Right renal cortex interstitium (tissue), 3 donors: Measurements from ENCODE around the gene CYB5B. TPM values are rescaled to one million over a fixed set of nuclear protein-coding genes. Genes with fewer than 3 reads are reported as not detected.

Source experiments
- DNase-seq, 3 donors: peaks; one replicate each; pipeline ENCODE4 v3.0.0-alpha.2; 2013; ENCODE audit warnings: low read depth in 3 of 3, low spot score in 2 of 3
- polyA plus RNA-seq, 3 donors: library from polyadenylated mRNA; unstranded; fragments of 120-200 nt; gene quantifications; one replicate each; pipeline ENCODE4 v1.2.1, GENCODE V29; 2013; ENCODE audit not compliant: insufficient read length in 3 of 3

The CYB5B gene, protein sequence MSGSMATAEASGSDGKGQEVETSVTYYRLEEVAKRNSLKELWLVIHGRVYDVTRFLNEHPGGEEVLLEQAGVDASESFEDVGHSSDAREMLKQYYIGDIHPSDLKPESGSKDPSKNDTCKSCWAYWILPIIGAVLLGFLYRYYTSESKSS
- 100 to 1,000 TPM; 143 to 162 (median 153) TPM for polyA plus RNA-seq

DNA sequence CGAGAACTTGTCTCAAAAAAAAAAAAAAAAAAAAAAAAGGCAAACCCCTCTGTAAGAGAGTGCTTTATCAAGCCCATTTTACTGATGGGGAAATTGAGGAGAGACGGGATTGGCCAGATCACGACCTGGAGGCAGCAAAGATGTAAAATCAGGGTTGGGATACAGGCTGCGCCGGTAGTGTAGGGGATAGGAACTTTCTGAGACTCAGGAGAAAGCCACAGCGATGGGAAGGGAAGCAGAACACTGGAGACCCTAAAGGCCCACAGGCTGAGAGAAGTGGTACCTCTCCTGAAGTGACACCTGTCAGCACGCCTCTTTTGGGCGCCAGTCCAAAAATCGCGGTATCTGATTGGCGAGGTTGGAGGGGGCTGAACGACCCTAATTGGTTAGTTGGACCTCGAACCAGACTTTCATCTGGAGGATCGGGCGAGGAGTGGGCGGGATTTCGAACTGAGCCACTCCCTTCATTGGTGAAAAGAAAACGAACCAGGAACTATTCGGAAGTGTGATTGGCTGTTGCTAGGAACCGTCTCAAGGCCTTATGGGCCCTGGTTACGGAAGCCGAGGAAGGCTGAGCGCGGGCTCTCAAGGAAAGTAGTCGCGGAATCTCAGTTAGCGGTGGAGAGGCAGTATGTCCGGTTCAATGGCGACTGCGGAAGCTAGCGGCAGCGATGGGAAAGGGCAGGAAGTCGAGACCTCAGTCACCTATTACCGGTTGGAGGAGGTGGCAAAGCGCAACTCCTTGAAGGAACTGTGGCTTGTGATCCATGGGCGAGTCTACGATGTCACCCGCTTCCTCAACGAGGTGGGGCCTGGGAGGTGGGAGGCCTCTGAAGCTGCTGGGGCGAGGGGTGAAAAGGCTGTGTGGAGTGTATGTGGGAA is at the start of gene CYB5B:
CYB5B (plus strand) TSS at position 567 of the 882 bp plus-strand sequence; CDS start at position 632, 65 bp downstream.
- DNase-seq, result peak; percentile 97 to 99 (median 97)

DNA sequence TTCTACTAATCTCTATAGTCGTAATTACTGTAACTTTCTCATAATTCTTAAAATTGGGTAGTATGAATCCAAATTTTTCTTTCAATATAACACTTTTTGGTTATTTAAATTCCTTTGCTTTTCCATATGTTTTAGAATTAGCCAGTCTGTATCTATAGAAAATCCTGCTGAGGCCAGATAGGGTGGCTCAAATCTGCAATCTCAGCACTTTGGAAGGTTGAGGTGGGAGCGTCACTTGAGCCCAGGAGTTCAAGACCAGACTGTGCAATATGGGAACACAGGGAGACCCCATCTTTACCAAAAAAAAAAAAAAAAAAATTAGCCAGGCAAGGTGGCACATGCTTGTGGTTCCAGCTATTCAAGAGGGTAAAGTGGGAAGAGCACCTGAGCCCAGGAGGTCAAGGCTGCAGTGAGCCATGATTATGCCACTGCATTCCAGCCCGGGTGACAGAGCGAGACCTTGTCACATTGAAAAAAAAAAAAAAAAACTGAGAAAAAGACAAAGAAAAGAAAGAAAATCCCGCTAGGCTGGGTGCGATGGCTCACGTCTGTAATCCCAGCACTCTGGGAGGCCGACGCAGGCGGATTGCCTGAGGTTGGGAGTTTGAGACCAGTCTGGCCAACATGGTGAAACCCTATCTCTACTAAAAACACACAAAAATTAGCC is 47.9 kb upstream of the CYB5B start:
- DNase-seq, result no peak

DNA sequence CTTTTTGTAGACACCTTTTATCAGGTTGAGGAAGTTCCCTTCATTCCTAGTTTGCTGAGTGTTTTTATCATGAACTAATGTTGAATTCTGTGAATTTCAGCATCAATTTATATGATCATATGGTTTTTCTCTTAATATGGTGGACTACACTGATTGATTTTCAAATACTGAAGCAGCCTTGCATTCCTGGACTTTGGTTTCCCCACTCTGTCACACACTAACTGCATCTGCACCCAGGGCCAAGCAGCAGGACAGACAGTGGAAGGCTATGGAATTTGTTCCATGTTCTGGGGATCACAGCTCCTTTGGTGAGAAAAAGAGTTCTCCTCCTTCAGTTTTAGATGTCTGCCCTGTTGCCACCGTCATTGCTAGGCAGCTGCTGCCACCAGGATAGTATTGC is 46.4 kb upstream of the CYB5B start:
- DNase-seq, result no peak

DNA sequence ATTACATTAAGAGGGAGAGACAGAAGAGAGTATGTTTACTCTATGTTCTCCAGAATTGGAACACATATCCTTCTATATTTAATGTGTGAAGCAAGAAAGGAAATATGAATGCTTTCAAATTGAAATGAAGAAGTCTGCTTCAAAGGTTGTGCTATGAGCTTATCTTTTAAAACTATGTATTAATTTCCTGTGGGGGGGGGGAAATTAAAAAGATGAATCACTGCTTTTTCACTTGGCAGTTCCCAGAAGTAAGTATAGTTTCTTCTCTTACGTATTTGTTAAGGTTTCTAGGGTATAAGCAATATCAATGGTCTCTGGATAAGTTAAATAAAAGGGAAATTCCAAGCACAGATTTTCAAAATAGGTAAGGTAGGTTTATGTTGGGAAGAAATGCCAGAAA is 45.7 kb upstream of the CYB5B start:
- DNase-seq, result no peak

DNA sequence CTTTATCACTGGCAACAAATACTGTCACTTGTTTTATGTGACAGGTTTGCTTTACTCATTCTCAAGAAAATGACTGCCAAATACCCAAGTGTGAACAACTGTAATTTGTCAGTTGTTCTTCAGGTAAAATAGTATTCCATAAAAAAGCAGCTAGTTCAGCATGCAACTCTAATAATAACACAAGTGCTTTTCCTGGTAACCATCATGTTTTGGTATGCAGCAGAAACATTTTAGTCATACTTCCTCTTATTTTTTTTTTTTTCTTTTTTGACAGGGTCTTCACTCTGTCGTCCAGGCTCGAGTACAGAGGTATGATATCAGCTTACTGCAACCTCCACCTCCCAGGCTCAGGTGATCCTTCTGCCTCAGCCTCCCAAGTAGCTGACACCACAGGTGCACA is 43.2 kb upstream of the CYB5B start:
- DNase-seq, result no peak

DNA sequence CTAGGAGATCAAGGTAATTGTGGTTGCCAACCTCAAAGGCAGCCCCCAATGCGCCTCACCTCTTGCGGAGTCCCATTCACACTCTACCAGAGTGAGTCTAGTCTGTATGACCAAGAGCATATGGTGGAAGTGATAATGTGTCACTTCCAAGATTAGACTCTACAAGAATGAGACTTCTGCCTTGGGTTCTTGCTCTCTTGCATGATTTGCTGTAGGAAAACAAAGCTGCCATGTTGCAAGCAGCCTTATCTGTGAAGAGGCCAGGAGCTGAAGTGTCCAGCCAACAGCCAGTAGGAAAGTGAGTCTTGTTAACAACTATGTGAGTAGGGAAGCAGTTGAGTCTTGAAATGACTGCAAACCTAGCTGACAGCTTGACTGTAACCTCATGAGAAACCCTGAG is 42.0 kb upstream of the CYB5B start:
- DNase-seq, result no peak

DNA sequence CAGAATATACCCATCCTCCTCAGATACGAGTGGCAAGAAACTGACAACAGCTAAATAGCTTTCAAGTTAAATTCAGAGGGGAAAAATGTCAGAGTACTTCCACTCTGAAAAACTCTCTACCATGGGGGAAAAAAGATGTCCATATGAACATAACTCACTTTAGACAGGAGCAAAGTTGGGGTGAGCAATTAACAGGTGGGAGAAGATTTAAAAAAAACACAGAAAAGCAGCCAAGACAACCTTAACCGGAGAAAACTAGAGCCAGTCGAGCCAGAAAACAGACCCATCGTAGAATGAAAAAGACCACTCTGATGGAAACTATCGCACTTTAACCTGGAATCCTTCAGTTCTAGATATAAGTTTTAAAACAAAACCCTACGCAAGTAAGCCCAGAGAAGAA is 39.4 kb upstream of the CYB5B start:
- DNase-seq, result no peak

DNA sequence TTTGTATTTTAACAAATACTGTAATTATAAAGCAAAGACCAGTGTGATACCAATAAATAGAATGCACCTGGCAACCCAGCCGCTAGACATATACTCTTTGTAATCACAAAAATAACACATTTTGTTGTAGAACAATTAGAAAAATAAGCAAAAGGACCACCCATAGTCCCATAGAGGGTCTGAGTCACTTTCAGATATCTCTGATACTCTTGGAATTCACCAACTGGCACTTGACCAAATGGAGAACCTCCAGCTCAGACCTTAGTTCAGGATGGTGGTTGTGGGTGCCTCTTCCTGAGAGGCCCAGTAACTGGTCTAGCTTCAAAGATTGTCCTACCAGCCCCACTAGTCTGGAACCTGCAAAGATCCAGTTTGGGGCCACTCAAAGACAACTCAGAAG is 37.8 kb upstream of the CYB5B start:
- DNase-seq, result no peak

DNA sequence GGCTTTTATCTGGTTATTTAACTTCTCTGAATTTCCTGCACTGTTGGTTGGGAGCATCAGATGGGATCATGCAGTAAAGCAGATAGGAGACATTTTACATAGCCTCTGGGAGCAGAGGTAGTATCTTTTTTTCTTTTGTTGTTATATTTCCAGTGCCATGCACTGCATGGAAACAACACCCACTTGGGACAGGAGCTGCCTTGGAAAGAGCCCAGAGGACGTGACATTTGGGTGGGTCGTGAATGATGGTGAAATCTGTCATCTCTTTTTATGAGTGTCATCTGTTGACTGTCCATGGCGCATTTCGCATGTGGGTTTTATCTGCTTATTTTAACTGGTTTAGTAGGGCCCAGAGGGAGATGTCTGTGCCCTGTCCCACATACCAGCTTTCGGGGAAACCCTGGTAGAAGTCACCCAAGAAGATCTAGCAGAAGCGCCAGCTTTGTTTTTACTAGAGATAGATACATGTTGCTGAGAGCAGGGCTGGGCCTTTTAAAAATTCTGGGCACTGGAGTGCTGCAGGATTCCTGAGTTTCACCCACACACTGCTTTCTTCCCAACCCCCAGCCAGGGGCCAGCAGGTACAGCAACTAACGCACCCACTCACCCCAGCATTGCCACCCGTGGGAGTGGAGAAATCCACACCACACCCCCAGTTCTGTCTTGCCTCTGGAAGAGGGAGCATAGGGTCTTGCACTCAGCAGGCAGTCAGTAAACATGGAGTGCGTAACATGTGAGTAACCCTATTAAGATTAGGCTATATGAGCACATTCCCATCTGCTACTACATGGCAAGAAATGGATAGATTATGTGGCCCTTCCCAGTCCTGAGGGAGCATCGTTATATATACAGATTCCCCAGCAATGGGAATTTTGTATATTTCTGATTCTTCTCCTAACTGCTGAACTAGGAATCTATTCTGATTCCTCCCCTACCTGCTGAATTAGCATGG is 30.2 kb upstream of the CYB5B start:
- DNase-seq, result no peak

DNA sequence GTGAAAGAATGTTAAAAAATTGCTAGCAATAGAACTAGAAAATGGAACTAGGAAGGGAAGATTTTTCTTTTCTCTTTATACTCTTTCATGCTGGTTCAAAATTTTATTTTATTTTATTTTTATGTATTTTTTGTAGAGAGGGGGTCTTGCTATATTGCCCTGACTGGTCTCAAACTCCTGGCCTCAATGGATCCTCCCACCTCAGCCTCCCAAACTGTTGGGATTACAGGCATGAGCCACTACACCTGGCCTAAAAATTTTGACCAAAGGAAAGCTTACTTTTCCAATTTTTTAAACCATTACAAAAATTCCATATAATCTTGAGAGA is 28.6 kb upstream of the CYB5B start:
- DNase-seq, result no peak

DNA sequence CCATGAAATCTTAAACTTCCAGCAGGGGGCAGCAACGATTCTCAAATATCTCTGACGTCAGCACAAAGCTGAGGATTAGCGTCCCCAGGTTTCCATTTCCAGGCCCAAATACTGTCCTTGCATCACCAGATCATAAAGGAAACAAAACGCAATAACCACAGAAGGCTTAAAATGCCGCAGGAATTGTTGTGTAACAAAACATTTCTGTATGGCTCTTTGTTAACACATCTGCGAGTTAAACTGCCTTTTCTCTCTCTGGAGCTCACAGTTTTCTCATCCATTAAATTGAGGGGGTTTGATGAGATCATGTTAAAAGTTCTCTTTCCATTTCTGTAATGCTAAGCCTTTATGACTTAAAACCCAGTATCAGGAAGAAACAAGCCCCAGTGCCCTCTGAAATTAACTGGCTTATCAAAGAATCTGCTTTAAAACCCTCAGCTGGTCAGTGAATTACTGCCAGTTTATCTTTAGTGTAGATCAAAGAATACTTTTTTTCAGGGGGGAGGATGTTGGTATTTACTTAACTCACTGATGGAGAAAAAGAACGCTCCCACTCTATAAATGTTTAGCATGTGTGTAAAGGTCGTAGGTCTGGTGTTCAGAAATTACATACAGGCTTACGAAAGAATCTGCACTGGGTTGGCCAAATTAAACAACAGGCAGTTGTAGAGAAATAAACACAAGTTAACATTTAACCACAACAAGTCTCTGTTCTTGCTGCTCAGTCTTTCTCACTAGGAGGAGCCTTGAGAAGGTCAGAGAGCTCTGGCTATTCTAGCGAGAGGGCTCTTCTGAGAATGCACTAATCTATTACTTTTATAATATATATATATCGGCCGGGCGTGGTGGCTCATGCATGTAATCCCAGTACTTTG is 28.0 kb upstream of the CYB5B start:
- DNase-seq, result peak; percentile 88 to 91 (median 88)

DNA sequence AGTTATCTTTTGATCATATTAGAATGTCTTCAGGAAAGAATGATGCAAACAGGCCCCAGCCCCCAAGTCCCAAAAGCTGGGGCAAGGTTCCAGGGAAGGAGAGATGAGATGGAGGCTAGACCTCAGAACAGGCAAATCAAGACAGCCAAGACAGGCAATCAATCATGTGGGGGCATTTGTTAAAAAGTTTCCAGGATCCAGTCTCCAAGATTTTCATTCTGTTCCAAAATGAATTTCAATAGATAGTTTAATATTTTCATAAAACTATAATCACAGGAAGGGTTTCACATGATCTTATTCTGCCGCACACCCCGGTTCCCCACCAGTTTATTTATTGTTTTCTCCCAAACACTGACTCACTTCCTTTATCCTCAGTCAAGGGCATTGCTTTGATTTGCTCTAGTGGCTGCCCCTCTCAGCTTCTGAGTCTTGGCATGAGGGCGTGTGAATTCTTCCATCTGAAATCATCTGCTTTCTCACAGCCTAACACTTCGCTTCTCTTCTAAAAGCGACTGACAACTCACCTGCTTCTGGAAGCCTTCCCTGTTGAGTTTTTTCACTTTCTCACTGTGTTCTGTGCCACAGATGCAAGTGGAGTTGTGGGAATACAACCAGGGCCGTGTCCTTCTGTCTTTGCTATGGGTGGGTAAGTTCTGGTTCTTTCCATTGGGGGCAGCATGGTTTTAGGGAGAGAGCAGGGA is 26.4 kb upstream of the CYB5B start:
- DNase-seq, result no peak

DNA sequence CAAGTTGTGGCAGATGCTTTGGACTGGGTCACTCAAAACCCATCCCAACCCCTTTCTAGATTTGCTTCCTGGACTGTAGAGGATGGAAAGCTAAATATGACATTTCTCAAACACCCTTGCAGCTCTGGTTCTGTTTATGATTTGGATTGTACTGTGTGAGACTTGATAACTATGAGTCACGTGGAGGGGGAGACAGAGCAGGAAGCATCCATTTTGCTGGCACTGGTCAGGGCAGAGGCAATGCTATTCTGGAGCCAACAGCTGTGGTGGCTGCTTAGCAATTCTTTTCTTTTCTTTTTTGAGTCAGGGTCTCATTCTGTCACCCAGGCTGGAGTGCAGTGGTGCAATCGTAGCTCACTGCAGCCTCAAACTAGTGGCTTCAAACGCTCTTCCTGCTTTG is 25.1 kb upstream of the CYB5B start:
- DNase-seq, result no peak

DNA sequence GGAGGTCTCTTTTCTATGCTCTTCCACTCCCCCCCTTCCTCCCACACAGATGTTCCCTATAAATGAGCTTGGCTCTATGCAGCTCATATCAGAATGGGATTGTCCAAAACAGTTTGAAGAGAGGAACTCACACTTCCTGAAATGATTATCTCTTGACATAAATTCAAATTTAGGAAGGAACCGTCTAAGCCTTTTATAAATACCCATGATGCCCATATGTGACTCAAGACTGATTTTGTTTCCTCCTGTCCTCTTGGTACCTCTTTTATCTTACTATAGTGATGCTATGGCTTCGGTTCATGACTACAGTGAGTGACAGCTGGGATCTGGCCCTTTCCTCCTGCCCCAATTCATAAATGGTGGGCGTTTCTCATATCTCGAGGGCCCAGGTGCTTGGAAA is 22.0 kb upstream of the CYB5B start:
- DNase-seq, result no peak

DNA sequence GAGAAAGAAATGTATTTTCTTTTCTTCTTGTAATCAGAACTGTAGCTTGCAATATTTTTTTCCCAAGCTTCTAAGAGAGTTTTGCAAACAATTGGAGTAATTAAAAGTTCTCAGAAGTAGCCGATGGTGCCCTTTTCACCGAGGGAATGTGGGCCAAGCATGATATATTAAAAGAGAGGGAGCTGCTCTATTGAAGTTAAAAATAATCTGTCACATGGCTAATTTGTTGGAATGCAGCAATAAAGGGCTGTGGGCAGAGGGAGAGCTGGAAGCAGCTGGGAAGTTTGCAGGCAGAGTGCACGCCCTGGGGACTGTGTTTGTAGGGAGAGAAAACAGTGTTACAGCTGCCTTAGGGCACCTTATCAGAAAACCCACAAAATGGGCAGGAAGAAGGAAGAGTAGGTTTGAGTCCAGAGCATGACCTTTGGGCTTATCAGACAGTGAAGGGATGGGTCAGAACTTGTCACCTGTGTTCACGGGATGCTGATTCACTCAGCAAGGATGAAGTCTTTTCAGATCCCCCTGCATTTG is 20.1 kb upstream of the CYB5B start:
- DNase-seq, result peak in 1 of 3 donors; percentile 74

DNA sequence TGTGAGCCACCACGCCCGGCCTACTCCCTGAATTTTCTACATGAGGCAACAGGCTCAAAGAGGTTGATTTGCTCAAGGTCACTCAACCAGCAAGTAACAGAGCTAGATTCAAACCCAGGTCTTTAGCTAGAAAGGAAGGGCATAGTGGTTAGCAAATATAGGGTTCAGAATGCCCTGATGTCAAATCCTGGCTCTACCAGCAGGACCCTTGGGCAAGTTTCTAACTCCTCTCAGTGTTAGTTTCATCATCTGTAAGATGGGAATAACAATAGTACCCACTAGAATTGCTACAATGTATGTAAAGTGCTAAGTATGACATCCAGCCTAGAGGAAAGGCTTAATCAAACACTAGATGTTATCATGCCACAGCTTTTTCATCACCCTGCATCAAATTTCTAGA is 19.1 kb upstream of the CYB5B start:
- DNase-seq, result no peak

DNA sequence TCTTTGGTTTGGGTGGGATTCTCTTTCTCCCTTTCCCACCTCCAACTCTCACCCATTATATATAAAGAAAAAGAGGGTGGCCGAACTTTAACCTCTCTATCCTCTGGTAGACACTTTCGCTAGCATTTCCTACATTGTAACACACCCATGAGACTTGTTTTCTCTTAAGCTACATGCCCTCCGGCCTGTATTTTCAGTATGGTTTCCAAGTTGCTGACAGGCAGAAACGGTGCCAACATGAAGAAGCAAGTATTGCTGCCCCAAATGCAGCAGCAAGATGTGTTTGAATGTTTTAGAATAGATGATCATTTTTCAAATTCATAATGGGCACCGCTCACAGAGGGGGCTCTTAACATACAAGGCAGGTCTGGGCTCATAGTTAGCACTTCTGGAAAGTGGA is 18.7 kb upstream of the CYB5B start:
- no peak for DNase-seq

DNA sequence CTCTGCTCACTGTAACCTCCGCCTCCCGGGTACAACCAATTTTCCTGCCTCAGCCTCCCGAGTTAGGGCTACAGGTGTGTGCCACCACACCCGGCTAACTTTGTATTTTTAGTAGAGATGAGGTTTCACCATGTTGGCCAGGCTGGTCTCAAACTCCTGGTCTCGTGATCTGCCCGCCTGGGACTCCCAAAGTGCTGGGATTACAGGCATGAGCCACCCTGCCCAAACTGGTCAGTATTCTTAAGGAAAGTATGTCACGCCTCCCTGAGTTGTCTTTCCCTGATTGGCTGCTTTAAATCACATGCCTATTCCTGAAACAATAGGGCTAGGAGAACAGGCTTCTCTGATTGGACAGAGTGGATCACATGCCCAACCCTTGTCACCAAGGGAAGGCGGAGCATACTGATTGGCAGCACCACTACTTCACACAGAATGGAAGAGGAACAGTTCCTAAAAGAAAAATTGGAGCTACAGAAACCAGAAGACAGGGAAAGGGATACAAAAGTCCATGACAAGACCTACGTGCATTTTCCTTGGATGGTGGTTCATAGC is 17.6 kb upstream of the CYB5B start:
- no peak for DNase-seq
